H9 (cell line): ENCODE measurements around the gene MAPK12. TPM values are rescaled to one million over a fixed set of nuclear protein-coding genes. Genes with fewer than 3 reads are reported as not detected.

ENCODE experiments used
- DNase-seq: peaks from one replicate; pipeline ENCODE4 v3.0.0-alpha.2; 2017
- H2AFZ ChIP-seq: one replicate; pipeline ENCODE4 v1.6.1; 2013; ENCODE audit warnings: mild to moderate bottlenecking, low read length, control low read depth, moderate library complexity
- H2AK5ac ChIP-seq: 2 replicates; pipeline ENCODE4 v1.6.1; 2013; ENCODE audit warnings: low read length, control low read depth, mixed read lengths; ENCODE audit not compliant: insufficient read length
- H2BK120ac ChIP-seq: one replicate; pipeline ENCODE4 v1.6.1; 2013; ENCODE audit warnings: low read depth, mild to moderate bottlenecking, low read length, control low read depth, inconsistent platforms; ENCODE audit not compliant: poor library complexity, severe bottlenecking
- H2BK12ac ChIP-seq: 2 replicates; pipeline ENCODE4 v1.6.1; 2013; ENCODE audit warnings: low read length, control low read depth, mixed read lengths, low read depth; ENCODE audit not compliant: insufficient read length
- H2BK15ac ChIP-seq: 2 replicates; pipeline ENCODE4 v1.6.1; 2013; ENCODE audit warnings: low read depth, low read length, control low read depth
- H2BK20ac ChIP-seq: one replicate; pipeline ENCODE4 v1.6.1; 2013; ENCODE audit warnings: low read depth, mild to moderate bottlenecking, low read length, control low read depth, inconsistent platforms; ENCODE audit not compliant: poor library complexity, severe bottlenecking
- H2BK5ac ChIP-seq: 2 replicates; pipeline ENCODE4 v1.6.1; 2013; ENCODE audit warnings: low read length, control low read depth, mixed read lengths; ENCODE audit not compliant: insufficient read length
- H3K14ac ChIP-seq: 2 replicates; pipeline ENCODE4 v1.6.1; 2013; ENCODE audit warnings: low read length, control low read depth; ENCODE audit not compliant: insufficient read depth
- H3K18ac ChIP-seq: 2 replicates; pipeline ENCODE4 v1.6.1; 2013; ENCODE audit warnings: low read depth, mild to moderate bottlenecking, mixed read lengths, low read length, control low read depth; ENCODE audit not compliant: insufficient read length
- H3K23ac ChIP-seq: 2 replicates; pipeline ENCODE4 v1.6.1; 2013; ENCODE audit warnings: low read length, control low read depth, mixed read lengths, low read depth; ENCODE audit not compliant: insufficient read length
- H3K23me2 ChIP-seq: 2 replicates; pipeline ENCODE4 v1.6.1; 2013; ENCODE audit warnings: low read depth, mild to moderate bottlenecking, mixed read lengths, low read length, control low read depth; ENCODE audit not compliant: insufficient read length, poor library complexity, severe bottlenecking
- H3K27ac ChIP-seq: 2 replicates; pipeline ENCODE4 v1.5.1; 2013; ENCODE audit warnings: low read length, control low read depth, mixed read lengths, low read depth; ENCODE audit not compliant: insufficient read length
- H3K27me3 ChIP-seq: 2 replicates; pipeline ENCODE4 v1.6.1; 2013; ENCODE audit warnings: low read length, control low read depth, inconsistent platforms; ENCODE audit not compliant: insufficient read depth
- H3K4ac ChIP-seq: 2 replicates; pipeline ENCODE4 v1.6.1; 2013; ENCODE audit warnings: low read depth, mild to moderate bottlenecking, control low read depth, inconsistent platforms, low read length, moderate library complexity
- H3K4me1 ChIP-seq: 2 replicates; pipeline ENCODE4 v1.6.1; 2013; ENCODE audit warnings: low read length, control low read depth, inconsistent platforms; ENCODE audit not compliant: insufficient read depth
- H3K4me2 ChIP-seq: 2 replicates; pipeline ENCODE4 v1.6.1; 2013; ENCODE audit warnings: low read length, control low read depth, mixed read lengths; ENCODE audit not compliant: insufficient read length, insufficient read depth
- H3K56ac ChIP-seq: 2 replicates; pipeline ENCODE4 v1.6.1; 2013; ENCODE audit warnings: low read depth, mild to moderate bottlenecking, mixed read lengths, low read length, control low read depth; ENCODE audit not compliant: insufficient read length
- H3K79me1 ChIP-seq: 2 replicates; pipeline ENCODE4 v1.6.1; 2013; ENCODE audit warnings: low read depth, mild to moderate bottlenecking, moderate library complexity, low read length, control low read depth, inconsistent platforms; ENCODE audit not compliant: insufficient read depth, poor library complexity, severe bottlenecking
- H3K79me2 ChIP-seq: 2 replicates; pipeline ENCODE4 v1.6.1; 2013; ENCODE audit warnings: low read length, control low read depth, inconsistent platforms; ENCODE audit not compliant: insufficient read depth
- H3K9ac ChIP-seq: 2 replicates; pipeline ENCODE4 v1.6.1; 2013; ENCODE audit warnings: low read length, control low read depth, mixed read lengths; ENCODE audit not compliant: insufficient read length; ENCODE audit errors: extremely low read depth
- H3K9me3 ChIP-seq: one replicate; pipeline ENCODE4 v1.6.1; 2013; ENCODE audit warnings: low read depth, low read length, inconsistent platforms; ENCODE audit not compliant: control insufficient read depth
- H3T11ph ChIP-seq: one replicate; pipeline ENCODE4 v1.6.1; 2013; ENCODE audit warnings: mild to moderate bottlenecking, low read length, control low read depth, inconsistent platforms
- H4K20me1 ChIP-seq: one replicate; pipeline ENCODE4 v1.6.1; 2013; ENCODE audit not compliant: control insufficient read depth, insufficient read length, insufficient read depth
- H4K5ac ChIP-seq: 2 replicates; pipeline ENCODE4 v1.6.1; 2013; ENCODE audit warnings: low read depth, mild to moderate bottlenecking, mixed read lengths, low read length, control low read depth; ENCODE audit not compliant: insufficient read length
- H4K8ac ChIP-seq: replicated peaks from 2 replicates; pipeline ENCODE4 v1.6.1; 2013; ENCODE audit warnings: low read length, control low read depth, mixed read lengths, low read depth; ENCODE audit not compliant: insufficient read length
- H4K91ac ChIP-seq: 2 replicates; pipeline ENCODE4 v1.6.1; 2013; ENCODE audit warnings: low read depth, mild to moderate bottlenecking, moderate library complexity, mixed read lengths, low read length, control low read depth; ENCODE audit not compliant: insufficient read length
- H3K27ac Mint-ChIP-seq, 3 experiments: 2 replicates in 2 of 3; 3 replicates in 1 of 3; pipeline ENCODE4 v1.8.0; 2020 to 2021; ENCODE audit warnings: mixed read lengths in 3 of 3, mild to moderate bottlenecking in 1 of 3, moderate library complexity in 1 of 3
- H3K27me3 Mint-ChIP-seq: 2 replicates; pipeline ENCODE4 v1.8.0; 2021; ENCODE audit warnings: low read depth, mild to moderate bottlenecking, moderate library complexity, mixed read lengths
- H3K36me3 Mint-ChIP-seq, 3 experiments: 2 replicates in 2 of 3; 3 replicates in 1 of 3; pipeline ENCODE4 v1.8.0; 2020 to 2021; ENCODE audit warnings: low read depth in 3 of 3, mixed read lengths in 3 of 3; ENCODE audit not compliant: insufficient read depth in 1 of 3
- H3K4me1 Mint-ChIP-seq, 2 experiments: 2 replicates each; pipeline ENCODE4 v1.8.0; 2020; ENCODE audit warnings: mixed read lengths in 2 of 2
- H3K4me3 Mint-ChIP-seq, 2 experiments: 2 replicates in 1 of 2; 3 replicates in 1 of 2; pipeline ENCODE4 v1.8.0; 2020 to 2021; ENCODE audit warnings: mild to moderate bottlenecking in 2 of 2, mixed read lengths in 2 of 2, moderate library complexity in 1 of 2
- H3K9me3 Mint-ChIP-seq, 2 experiments: 2 replicates in 1 of 2; 3 replicates in 1 of 2; pipeline ENCODE4 v1.8.0; 2020; ENCODE audit warnings: mild to moderate bottlenecking in 2 of 2, mixed read lengths in 2 of 2, moderate library complexity in 1 of 2
- CTCF ChIP-seq: fragments of 200-600 bp; sonication (generic); conservative IDR thresholded peaks from 3 replicates; pipeline ENCODE4 v1.8.0; 2021; ENCODE audit warnings: antibody characterized with exemption, mild to moderate bottlenecking
- WGBS: extraction: QIAGEN DNeasy Blood & Tissue Kit; methylation state at CpG from one replicate; pipeline ENCODE4 v1.1.7; 2013; ENCODE audit warnings: missing lambda C conversion rate, low lambda C conversion rate, mixed read lengths; ENCODE audit not compliant: insufficient read length; ENCODE audit errors: extremely low coverage; 5-methylcytosine and 5-hydroxymethylcytosine counted together
- total RNA-seq: library from RNA; stranded (reverse); gene quantifications from 2 replicates; pipeline ENCODE4 v1.2.1, GENCODE V29; 2021

The MAPK12 gene
- total RNA-seq, 1 experiment from 2014 or later: 31.3 TPM

GRCh38 chr22:50287731-50288130 is 26.2 kb upstream of the MAPK12 start:
- no peaks in the 10 kb centered on the region; a peak in 1 of 5 replicates for H3K9me3 Mint-ChIP-seq
- Histone ChIP-seq H2AFZ (no peak overlapping the region), H3K56ac (no peak overlapping the region), H3K18ac (no peak overlapping the region), H3K23ac (no peak overlapping the region), H2BK120ac (no peak overlapping the region), H4K20me1 (no peaks in the 10 kb centered on the region), H3K4me2 (no peak overlapping the region), H4K5ac (no peak overlapping the region), H4K8ac (no peak overlapping the region), H3K27me3 (no peaks in the 10 kb centered on the region), H2BK5ac (no peak overlapping the region), H3K14ac (no peak overlapping the region), H2AK5ac (no peak overlapping the region), H3K27ac (no peak overlapping the region), H2BK15ac (no peak overlapping the region), H3K79me2 (peaks cover 3% of the 10 kb centered on the region; the same call in 1 of the 2 replicates), H3T11ph (no peak overlapping the region), H3K79me1 (peaks cover 2% of the 10 kb centered on the region), H3K9me3 (no peaks in the 10 kb centered on the region), H2BK20ac (no peak overlapping the region), H4K91ac (no peak overlapping the region), H3K4me1 (no peaks in the 10 kb centered on the region), H3K4ac (no peak overlapping the region), H3K23me2 (peaks cover 3% of the 10 kb centered on the region), H3K9ac (no peak overlapping the region), H2BK12ac (no peak overlapping the region)
- no CpG with 5 or more reads among the region's 31 CpGs for WGBS
- TF ChIP-seq CTCF: no peak
- H3K36me3 Mint-ChIP-seq: peaks cover 8 to 32% (median 28%) of the 10 kb centered on the region in 3 experiments; a peak in 6 of 7 replicates
- H3K4me1 Mint-ChIP-seq: peaks cover 3 to 4% of the 10 kb centered on the region in 2 experiments
- DNase-seq: no peak
- no peak overlapping the region for H3K4me3 Mint-ChIP-seq
- no peak overlapping the region for H3K27ac Mint-ChIP-seq
- H3K27me3 Mint-ChIP-seq: no peaks in the 10 kb centered on the region
